Muscle layer of colon (tissue), 2 donors: ENCODE data around the gene GPI.
"Not testable (repeated sequence)": the region's sequence is repeated elsewhere in the genome, so short reads cannot be mapped to it uniquely, and the experiment has no call there.

Experiments used
- H3K27ac ChIP-seq: one replicate; pipeline ENCODE4 v1.7.0; 2013; ENCODE audit warnings: low read depth, mild to moderate bottlenecking, low read length, moderate library complexity
- H3K27me3 ChIP-seq, 2 donors: one replicate each; pipeline ENCODE4 v1.7.0; 2013; ENCODE audit warnings: low read length in 2 of 2, mild to moderate bottlenecking in 2 of 2; ENCODE audit not compliant: insufficient read depth in 2 of 2, control insufficient read depth in 1 of 2
- H3K36me3 ChIP-seq: one replicate; pipeline ENCODE4 v1.7.0; 2013; ENCODE audit warnings: mild to moderate bottlenecking, low read length; ENCODE audit not compliant: insufficient read depth
- H3K4me1 ChIP-seq: one replicate; pipeline ENCODE4 v1.7.0; 2013; ENCODE audit warnings: mild to moderate bottlenecking, low read length; ENCODE audit not compliant: insufficient read depth
- H3K4me3 ChIP-seq, 2 donors: one replicate each; pipeline ENCODE4 v1.7.0; 2013; ENCODE audit warnings: low read length in 2 of 2, low read depth in 1 of 2, mild to moderate bottlenecking in 1 of 2, moderate library complexity in 1 of 2
- H3K9ac ChIP-seq: one replicate; pipeline ENCODE4 v1.7.0; 2013; ENCODE audit warnings: low read length
- H3K9me3 ChIP-seq: one replicate; pipeline ENCODE4 v1.7.0; 2013; ENCODE audit warnings: mild to moderate bottlenecking, low read length
- donor health status: abdominal sarcoma.
- donor health status: Adenocarcinoma of cecum.

Gene GPI

DNA sequence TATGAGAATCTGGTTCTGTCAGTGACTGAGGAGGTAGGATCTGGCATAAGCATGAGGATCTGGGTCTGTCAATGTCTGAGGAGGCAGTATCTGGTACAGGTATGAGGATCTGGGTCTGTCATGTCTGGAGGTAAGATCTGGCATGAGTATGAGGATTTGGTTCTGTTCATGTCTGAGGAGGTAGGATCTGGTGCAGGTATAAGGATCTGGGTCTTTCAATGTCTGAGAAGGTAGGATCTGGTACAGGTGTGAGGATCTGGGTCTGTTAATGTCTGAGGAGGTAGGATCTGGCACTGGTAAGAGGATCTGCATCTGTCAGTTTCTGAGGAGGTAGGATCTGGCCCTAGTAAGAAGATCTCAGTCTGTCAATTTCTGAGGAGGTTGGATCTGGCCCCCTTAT lies 26.8 kb downstream of the GPI start:
- Histone ChIP-seq H3K27ac (no peak overlapping the region), H3K4me3 (no peak overlapping the region), H3K4me1 (no peaks in the 10 kb centered on the region), H3K9ac (no peak overlapping the region), H3K9me3 (no peaks in the 10 kb centered on the region), H3K27me3 (no peaks in the 10 kb centered on the region), H3K36me3 (peaks cover 83% of the 10 kb centered on the region)

DNA sequence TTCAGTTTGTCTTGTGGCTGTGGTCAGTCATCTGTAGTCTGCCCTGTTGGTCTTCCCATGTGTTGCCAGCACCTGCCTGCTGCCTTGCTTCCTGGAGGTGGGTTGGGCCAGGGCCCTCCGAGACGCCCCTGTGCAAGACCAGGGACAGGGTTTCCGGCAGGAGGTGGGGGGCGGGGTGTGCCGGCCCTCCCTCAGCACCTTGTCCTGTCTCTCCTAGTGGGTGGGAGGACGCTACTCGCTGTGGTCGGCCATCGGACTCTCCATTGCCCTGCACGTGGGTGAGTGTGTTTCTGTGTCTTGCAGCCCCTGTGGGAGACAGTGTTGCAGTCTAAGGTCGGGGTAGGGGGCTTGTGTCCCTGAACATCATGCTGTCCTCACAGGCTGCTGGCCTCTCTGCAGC lies 28.0 kb downstream of the GPI start:
- Histone ChIP-seq H3K27ac (no peak overlapping the region), H3K4me3 (no peak overlapping the region), H3K9me3 (no peaks in the 10 kb centered on the region), H3K27me3 (no peaks in the 10 kb centered on the region), H3K36me3 (peaks cover 79% of the 10 kb centered on the region), H3K9ac (no peak overlapping the region), H3K4me1 (no peaks in the 10 kb centered on the region)

DNA sequence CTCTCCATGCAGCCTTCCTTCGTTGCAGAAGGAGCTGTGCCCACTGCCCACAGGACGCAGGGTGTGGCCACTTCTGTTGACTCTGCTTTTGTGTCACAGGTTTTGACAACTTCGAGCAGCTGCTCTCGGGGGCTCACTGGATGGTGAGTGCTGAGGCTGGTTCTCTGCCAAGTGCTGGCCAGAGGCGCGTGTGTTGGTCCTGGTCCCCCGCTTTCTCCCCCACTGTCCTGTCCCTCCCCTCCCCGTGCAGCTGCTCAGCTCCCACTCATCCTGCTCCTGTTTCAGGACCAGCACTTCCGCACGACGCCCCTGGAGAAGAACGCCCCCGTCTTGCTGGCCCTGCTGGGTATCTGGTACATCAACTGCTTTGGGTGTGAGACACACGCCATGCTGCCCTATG lies 28.6 kb downstream of the GPI start:
- Histone ChIP-seq H3K27ac (no peak overlapping the region), H3K36me3 (peaks cover 76% of the 10 kb centered on the region), H3K9ac (no peak overlapping the region), H3K4me1 (no peaks in the 10 kb centered on the region), H3K27me3 (no peaks in the 10 kb centered on the region), H3K9me3 (no peaks in the 10 kb centered on the region), H3K4me3 (no peak overlapping the region)

DNA sequence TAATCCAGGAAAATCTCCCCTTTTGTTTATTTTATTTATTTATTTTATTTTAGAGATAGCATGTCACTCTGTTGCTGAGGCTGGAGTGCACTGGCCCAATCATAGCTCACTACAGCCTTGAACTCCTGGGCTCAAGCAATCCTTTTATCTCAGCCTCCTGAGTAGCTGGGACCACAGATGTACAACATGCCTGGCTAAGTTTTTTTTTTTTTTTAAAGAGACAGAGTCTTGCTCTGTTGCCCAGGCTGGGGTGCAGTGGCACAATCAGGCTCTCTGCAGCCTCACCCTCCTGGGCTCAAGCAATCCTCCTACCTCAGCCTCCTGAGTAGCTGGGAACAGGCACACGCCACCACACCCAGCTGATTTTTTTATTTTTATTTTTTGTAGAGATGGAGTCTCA lies 32.9 kb downstream of the GPI start:
- Histone ChIP-seq H3K36me3 (peaks cover 53% of the 10 kb centered on the region), H3K4me1 (no peaks in the 10 kb centered on the region), H3K27me3 (no peaks in the 10 kb centered on the region), H3K9ac (no peak overlapping the region), H3K27ac (no peak overlapping the region), H3K4me3 (no peak overlapping the region), H3K9me3 (no peaks in the 10 kb centered on the region)

DNA sequence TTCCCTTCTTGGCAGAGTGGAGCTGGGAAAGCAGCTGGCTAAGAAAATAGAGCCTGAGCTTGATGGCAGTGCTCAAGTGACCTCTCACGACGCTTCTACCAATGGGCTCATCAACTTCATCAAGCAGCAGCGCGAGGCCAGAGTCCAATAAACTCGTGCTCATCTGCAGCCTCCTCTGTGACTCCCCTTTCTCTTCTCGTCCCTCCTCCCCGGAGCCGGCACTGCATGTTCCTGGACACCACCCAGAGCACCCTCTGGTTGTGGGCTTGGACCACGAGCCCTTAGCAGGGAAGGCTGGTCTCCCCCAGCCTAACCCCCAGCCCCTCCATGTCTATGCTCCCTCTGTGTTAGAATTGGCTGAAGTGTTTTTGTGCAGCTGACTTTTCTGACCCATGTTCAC lies 34.9 kb downstream of the GPI start:
- no peak overlapping the region for H3K4me3 ChIP-seq
- peaks cover 38% of the 10 kb centered on the region for H3K36me3 ChIP-seq
- H3K4me1 ChIP-seq: no peaks in the 10 kb centered on the region
- H3K9ac ChIP-seq: no peak overlapping the region
- H3K9me3 ChIP-seq: no peaks in the 10 kb centered on the region
- H3K27ac ChIP-seq: no peak overlapping the region
- H3K27me3 ChIP-seq: no peaks in the 10 kb centered on the region

DNA sequence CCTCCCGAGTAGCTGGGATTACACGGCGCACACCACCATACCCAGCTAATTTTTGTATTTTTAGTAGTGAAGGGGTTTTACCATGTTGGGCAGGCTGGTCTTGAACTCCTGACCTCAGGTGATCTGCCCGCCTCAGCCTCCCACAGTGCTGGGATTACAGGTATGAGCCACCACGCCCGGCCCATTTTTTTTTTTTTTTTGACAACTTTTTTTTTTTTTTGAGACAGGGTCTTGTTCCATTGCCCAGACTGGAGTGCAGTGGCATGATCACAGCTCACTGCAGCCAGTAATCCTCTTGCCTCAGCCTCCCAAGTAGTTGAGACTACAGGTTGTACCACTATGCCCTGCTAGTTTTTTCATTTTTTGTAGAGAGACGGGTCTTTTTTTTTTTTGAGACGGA lies 35.8 kb downstream of the GPI start:
- peaks cover 31% of the 10 kb centered on the region for H3K36me3 ChIP-seq
- H3K9ac ChIP-seq, H3K27ac ChIP-seq, H3K9me3 ChIP-seq, H3K4me3 ChIP-seq, H3K27me3 ChIP-seq, H3K4me1 ChIP-seq: not testable (repeated sequence)

DNA sequence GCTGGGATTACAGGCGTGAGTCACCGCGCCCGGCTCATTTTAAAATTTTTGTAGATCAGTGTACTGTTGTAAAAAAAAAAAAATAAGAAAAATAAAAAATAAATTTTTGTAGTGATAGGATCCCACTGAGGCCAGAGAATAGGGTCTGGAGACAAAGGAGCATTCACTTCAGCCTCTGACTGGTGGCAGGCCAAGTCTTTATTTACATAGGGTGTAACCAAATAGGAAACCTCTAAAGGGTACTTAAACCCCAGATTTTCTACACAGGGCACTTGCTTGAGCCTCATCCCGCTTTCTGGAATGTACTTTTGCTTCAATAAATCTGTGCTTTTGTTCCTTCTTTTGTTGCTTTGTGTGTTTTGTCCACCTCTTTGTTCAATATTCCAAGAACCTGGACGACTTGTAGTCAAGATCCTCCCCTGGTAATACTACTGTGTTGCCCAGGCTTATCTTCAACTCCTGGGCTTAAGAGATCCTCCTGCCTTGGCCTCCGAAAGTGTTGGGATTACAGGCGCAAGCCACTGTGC lies 37.1 kb downstream of the GPI start:
- H3K4me3 ChIP-seq: no peak overlapping the region
- H3K27ac ChIP-seq: no peak overlapping the region
- H3K9ac ChIP-seq: no peak overlapping the region
- H3K27me3 ChIP-seq: no peaks in the 10 kb centered on the region
- H3K9me3 ChIP-seq: no peaks in the 10 kb centered on the region
- no peaks in the 10 kb centered on the region for H3K4me1 ChIP-seq
- H3K36me3 ChIP-seq: peaks cover 20% of the 10 kb centered on the region

DNA sequence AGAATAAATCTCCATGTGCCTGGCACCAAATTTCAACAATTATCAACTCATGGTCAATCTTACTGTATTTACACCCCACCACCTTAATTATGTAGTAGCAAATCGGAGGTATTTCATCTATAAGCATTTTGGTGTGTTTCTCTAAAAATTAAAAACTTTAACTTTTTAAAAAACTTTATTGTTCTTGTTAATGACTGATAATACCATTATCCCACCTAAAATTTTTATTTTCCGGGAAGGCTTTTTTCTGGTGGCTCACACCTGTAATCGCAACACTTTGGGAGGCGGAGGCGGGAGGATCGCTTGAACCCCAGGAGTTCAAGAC lies 38.8 kb downstream of the GPI start:
- H3K4me3 ChIP-seq: peak overlapping the region; percentile 81 to 86
- no peaks in the 10 kb centered on the region for H3K9me3 ChIP-seq
- no peaks in the 10 kb centered on the region for H3K4me1 ChIP-seq
- H3K9ac ChIP-seq: no peak overlapping the region
- H3K27ac ChIP-seq: no peak overlapping the region
- H3K36me3 ChIP-seq: peaks cover 17% of the 10 kb centered on the region
- no peaks in the 10 kb centered on the region for H3K27me3 ChIP-seq

DNA sequence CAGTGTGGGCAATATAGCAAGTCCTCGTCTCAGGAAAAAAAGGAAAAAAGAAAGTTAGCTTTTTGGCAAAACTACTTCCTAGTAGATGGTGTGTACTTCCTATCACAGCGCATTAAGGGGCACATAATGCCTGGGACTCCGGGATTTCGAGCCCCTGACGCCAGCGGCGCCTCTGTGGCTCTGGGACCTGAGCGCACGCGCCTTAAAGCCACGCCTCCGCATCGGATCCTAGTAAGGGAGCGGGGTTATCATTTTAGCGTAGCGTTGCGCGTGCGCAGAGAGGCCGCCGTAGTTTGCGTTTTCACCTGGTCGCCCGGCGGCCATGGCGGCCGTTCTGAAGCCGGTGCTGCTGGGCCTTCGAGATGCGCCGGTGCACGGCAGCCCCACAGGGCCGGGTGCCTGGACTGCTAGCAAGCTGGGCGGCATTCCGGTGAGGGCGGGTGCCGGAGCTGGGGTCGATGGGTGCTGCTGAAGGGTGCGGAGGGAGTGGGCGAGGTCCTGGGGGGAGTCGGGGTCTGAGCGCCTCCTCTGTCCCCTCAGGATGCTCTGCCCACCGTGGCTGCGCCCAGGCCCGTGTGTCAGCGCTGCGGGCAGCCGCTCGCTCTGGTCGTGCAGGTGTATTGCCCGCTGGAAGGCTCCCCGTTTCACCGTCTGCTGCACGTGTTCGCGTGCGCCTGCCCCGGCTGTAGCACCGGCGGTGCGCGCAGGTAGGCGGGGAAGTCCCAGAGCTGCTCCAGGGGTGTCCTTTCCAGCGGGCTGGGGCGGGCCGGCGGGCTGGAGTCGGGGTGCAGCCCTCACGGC lies 39.3 kb downstream of the GPI start, which contains the start of gene PDCD2L:
TSS of gene PDCD2L (plus strand) at position 291 of the 801 bp plus-strand sequence. CDS start at position 323, 32 bp downstream.
- H3K9ac ChIP-seq: no peak within 1 kb of the TSS
- no peaks in the 10 kb centered on the region for H3K9me3 ChIP-seq
- peak within 1 kb of the TSS; percentile 47 for H3K27ac ChIP-seq

DNA sequence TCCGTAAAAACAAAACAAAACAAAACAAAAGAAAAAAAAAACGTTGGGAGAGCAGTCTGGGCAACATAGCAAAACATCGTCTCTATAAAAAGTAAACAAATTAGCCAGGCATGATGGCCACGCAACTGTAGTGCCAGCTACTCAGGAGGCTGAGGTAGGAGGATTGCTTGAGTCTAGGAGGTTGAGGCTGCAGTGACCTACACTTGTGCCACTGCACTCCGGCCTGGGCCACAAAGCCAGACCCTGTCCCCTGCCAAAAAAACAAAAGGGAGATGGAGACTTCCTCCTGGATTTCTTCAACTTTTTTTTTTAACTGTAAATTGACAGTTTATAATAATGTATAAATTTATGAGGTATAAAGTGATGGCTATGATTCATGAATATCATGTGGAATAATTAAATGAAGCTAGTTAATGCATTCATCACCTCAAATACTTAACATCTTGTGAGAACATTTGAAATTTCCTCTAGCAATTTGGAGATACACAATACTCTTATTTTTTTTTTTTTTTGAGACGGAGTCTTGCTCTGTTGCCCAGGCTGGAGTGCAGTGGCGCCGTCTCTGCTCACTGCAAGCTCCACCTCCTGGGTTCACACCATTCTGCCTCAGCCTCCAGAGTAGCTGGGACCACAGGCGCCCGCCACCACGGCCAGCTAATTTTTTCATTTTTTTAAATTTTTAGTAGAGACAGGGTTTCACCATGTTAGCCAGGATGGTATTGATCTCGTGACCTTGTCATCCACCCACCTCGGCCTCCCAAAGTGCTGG lies 41.1 kb downstream of the GPI start:
- Histone ChIP-seq H3K9me3 (no peaks in the 10 kb centered on the region), H3K4me3 (no peak overlapping the region), H3K4me1 (no peaks in the 10 kb centered on the region), H3K27ac (no peak overlapping the region), H3K36me3 (peaks cover 10% of the 10 kb centered on the region), H3K9ac (no peak overlapping the region), H3K27me3 (no peaks in the 10 kb centered on the region)

More for the DNA sequence above, 39.3 kb downstream of the GPI start, which contains the start of gene PDCD2L:
- H3K36me3 ChIP-seq: peaks cover 17% of the 10 kb centered on the region
- H3K4me3 ChIP-seq: peak within 1 kb of the TSS; percentile 81 to 86
- no peaks in the 10 kb centered on the region for H3K4me1 ChIP-seq
- no peaks in the 10 kb centered on the region for H3K27me3 ChIP-seq

DNA sequence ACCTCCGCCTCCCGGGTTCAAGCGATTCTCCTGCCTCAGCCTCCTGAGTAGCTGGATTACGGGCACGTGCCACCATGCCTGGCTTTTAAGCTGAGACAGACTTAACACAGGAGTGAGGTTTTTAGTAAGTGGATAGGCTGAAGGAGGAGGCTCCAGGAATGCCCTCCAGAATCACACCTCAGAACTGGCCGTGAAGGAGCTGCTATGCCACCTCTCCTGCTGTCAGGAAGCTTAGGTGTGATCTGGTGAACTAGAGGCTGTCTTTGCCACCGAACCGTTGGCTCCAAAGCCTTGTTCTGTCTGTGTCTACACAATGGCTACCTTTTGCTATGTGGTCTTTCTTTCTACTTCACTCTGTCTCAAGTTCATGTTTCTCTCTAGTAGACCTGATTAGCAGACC lies 43.4 kb downstream of the GPI start:
- no peaks in the 10 kb centered on the region for H3K9me3 ChIP-seq
- H3K36me3 ChIP-seq: peaks cover 10% of the 10 kb centered on the region
- H3K9ac ChIP-seq: no peak overlapping the region

More for the DNA sequence above, 43.4 kb downstream of the GPI start:
- Histone ChIP-seq H3K4me3 (no peak overlapping the region), H3K27me3 (no peaks in the 10 kb centered on the region), H3K27ac (no peak overlapping the region), H3K4me1 (no peaks in the 10 kb centered on the region)
